Karpas-422 (cell line): ENCODE data around the gene RASAL1. TPM values are rescaled to one million over a fixed set of nuclear protein-coding genes. Genes with fewer than 3 reads are reported as not detected.

Experiments used
- DNase-seq: peaks from one replicate; pipeline ENCODE4 v3.0.0-alpha.2; 2015
- H2AFZ ChIP-seq: fragments of 200-600 bp; sonication (generic); 2 replicates; pipeline ENCODE4 v1.6.1; 2014; ENCODE audit warnings: antibody characterized with exemption, low read length, mixed read lengths
- H3K27ac ChIP-seq: fragments of 200-600 bp; sonication (generic); 2 replicates; pipeline ENCODE4 v1.5.1; 2014; ENCODE audit warnings: mild to moderate bottlenecking, low read length, moderate library complexity
- H3K27me3 ChIP-seq: fragments of 200-600 bp; sonication (generic); 2 replicates; pipeline ENCODE4 v1.6.1; 2014; ENCODE audit warnings: low read length, mixed read lengths
- H3K36me3 ChIP-seq: fragments of 200-600 bp; sonication (generic); 2 replicates; pipeline ENCODE4 v1.6.1; 2014; ENCODE audit warnings: low read length, mixed read lengths; ENCODE audit not compliant: insufficient read depth
- H3K4me1 ChIP-seq: fragments of 200-600 bp; sonication (generic); 2 replicates; pipeline ENCODE4 v1.6.1; 2014; ENCODE audit warnings: mild to moderate bottlenecking, low read length, mixed read lengths
- H3K4me2 ChIP-seq: fragments of 200-600 bp; sonication (generic); 2 replicates; pipeline ENCODE4 v1.6.1; 2014; ENCODE audit warnings: low read length, low read depth, mild to moderate bottlenecking; ENCODE audit not compliant: poor library complexity, severe bottlenecking
- H3K4me3 ChIP-seq: fragments of 200-600 bp; sonication (generic); 2 replicates; pipeline ENCODE4 v1.5.1; 2014; ENCODE audit warnings: mild to moderate bottlenecking, antibody characterized with exemption, low read length, mixed read lengths
- H3K79me2 ChIP-seq: fragments of 200-600 bp; sonication (generic); 2 replicates; pipeline ENCODE4 v1.6.1; 2014; ENCODE audit warnings: mild to moderate bottlenecking, low read length, mixed read lengths
- H3K9ac ChIP-seq: fragments of 200-600 bp; sonication (generic); 2 replicates; pipeline ENCODE4 v1.6.0; 2014; ENCODE audit warnings: low read length
- H3K9me2 ChIP-seq: fragments of 200-600 bp; sonication (generic), shearing (Covaris generic); replicated peaks from 2 replicates; pipeline ENCODE4 v1.6.0; 2014; ENCODE audit warnings: mild to moderate bottlenecking, low read length, moderate library complexity; ENCODE audit not compliant: insufficient read depth
- H3K9me3 ChIP-seq: fragments of 300-700, 200-600 bp; sonication (generic); 2 replicates; pipeline ENCODE4 v1.6.1; 2014; ENCODE audit warnings: low read length, mixed read lengths
- H4K20me1 ChIP-seq: fragments of 200-600 bp; sonication (generic); 2 replicates; pipeline ENCODE4 v1.6.1; 2014; ENCODE audit warnings: mild to moderate bottlenecking, antibody characterized with exemption, low read length, low read depth; ENCODE audit not compliant: insufficient read depth
- total RNA-seq: library from RNA; depleted of rRNA; stranded (reverse); fragments of >200 nt; shearing (Covaris generic); gene quantifications from 2 replicates; pipeline ENCODE4 v1.2.3, GENCODE V29; 2014; ENCODE audit warnings: low replicate concordance

RASAL1 gene
- total RNA-seq, 1 experiment from 2014 or later = 3.4 TPM

DNA sequence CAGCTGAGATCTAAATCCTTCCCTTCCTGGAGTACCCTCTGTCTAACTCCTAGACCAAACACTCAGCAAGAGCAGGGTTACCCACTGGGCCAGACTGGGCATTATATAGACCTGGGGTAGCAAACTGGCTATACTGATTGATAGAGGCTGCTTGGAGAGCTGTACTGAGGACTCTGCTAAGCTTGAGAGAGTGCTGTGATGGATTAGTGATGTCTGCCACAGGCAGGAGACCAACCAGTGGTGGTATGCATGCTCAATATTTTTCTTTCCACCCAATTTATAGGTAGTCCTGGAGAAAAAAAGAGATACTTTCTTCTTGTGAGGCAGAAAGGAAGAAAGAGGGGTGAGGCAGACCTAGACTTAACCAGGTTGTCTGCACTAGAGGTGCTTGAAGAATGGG lies 45.7 kb downstream of the RASAL1 start:
- Histone ChIP-seq H2AFZ (no peak overlapping the region), H3K9me2 (no peaks in the 10 kb centered on the region), H3K9ac (no peak overlapping the region), H3K4me2 (no peak overlapping the region), H3K79me2 (peaks cover 29% of the 10 kb centered on the region), H3K4me1 (peaks cover 69% of the 10 kb centered on the region), H3K4me3 (no peak overlapping the region), H3K27ac (peak overlapping the region; percentile 93; the same call in 1 of the 2 replicates), H3K27me3 (no peaks in the 10 kb centered on the region), H3K36me3 (peaks cover 66% of the 10 kb centered on the region), H4K20me1 (peaks cover 29% of the 10 kb centered on the region), H3K9me3 (no peaks in the 10 kb centered on the region)
- DNase-seq = peak; percentile 43

DNA sequence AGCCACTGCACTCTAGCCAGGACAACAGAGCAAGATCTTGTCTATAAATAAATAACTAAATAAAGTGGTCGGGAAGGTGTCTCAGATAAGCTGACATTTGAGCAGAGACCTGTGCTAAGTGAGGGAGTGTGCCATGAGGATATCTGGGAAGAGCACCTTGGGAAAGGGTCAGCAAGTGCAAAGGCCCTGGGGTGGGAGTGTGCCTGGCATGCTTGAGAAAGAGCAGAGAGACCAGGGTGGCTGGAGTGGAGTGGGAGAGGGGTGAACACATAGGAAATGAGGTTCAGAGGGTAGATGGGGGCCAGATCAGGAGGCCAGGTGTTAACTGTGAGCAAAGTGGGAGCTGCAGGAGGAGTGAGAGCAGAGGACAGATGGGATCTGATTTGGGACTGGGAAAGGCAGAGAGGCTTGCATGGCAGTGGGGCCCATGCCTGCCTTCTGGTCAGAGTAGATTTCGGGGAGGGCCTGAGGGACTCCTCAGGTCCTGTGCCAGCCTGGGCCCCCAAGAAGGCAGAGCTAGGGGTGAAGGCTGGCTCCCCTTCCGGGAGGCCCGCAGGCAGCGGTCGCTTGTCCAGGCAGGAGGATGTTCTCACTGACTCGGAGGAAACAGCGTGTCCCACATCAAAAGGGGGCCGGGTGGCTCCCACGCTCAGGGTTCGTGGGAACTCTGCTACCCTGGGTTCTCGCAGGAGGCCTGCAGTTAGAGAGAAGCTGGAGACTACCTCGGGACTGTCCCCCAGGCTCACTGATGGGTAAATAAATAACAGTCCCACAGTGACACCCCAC lies 46.4 kb downstream of the RASAL1 start:
- DNase-seq = no peak
- H3K36me3 ChIP-seq = peaks cover 67% of the 10 kb centered on the region
- H2AFZ ChIP-seq = no peak overlapping the region
- H4K20me1 ChIP-seq = peaks cover 29% of the 10 kb centered on the region
- no peaks in the 10 kb centered on the region for H3K27me3 ChIP-seq
- H3K9me2 ChIP-seq = no peaks in the 10 kb centered on the region
- no peak overlapping the region for H3K4me2 ChIP-seq
- no peak overlapping the region for H3K4me3 ChIP-seq
- H3K27ac ChIP-seq = peak overlapping the region; percentile 93
- no peak overlapping the region for H3K9ac ChIP-seq
- H3K79me2 ChIP-seq = peaks cover 30% of the 10 kb centered on the region
- peaks cover 71% of the 10 kb centered on the region for H3K4me1 ChIP-seq
- H3K9me3 ChIP-seq = no peaks in the 10 kb centered on the region

GRCh38 chr12:113088037-113088436 lies 47.5 kb downstream of the RASAL1 start:
- H2AFZ ChIP-seq = no peak overlapping the region
- no peak overlapping the region for H3K4me3 ChIP-seq
- no peaks in the 10 kb centered on the region for H3K27me3 ChIP-seq
- H3K9me2 ChIP-seq = no peaks in the 10 kb centered on the region
- peaks cover 76% of the 10 kb centered on the region for H3K36me3 ChIP-seq
- peak overlapping the region; percentile 93 for H3K27ac ChIP-seq
- H3K4me1 ChIP-seq = peaks cover 77% of the 10 kb centered on the region
- H3K9ac ChIP-seq = 0 out of 2 replicates have a peak overlapping the region, but pooled peaks have one; percentile 56
- DNase-seq = peak; percentile 43
- H4K20me1 ChIP-seq = peaks cover 29% of the 10 kb centered on the region
- H3K9me3 ChIP-seq = no peaks in the 10 kb centered on the region
- H3K79me2 ChIP-seq = peaks cover 40% of the 10 kb centered on the region
- no peak overlapping the region for H3K4me2 ChIP-seq

DNA sequence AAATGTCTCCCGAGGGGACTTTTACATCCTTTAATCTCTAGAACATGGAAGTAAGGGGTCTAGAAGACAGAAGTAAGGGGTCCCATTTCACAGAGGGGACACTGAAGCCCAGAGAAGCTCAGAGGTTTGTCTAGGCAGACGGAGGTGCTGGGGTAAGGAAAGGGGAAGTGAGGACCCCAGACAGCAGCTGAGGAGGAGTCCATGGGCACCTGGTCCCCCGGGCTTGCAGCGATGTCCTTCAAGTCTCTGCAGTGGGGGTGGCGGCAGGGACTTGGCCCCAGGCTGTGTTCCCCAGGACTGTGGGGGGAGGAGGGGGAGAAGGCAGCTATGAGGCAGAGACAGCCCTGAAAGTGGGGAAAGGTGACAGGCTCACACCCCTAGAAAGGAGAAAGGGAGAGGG lies 48.4 kb downstream of the RASAL1 start:
- peaks cover 77% of the 10 kb centered on the region for H3K4me1 ChIP-seq
- H3K9me2 ChIP-seq = no peaks in the 10 kb centered on the region
- peak overlapping the region; percentile 56 for H3K9ac ChIP-seq
- peaks cover 25% of the 10 kb centered on the region for H4K20me1 ChIP-seq
- H2AFZ ChIP-seq = no peak overlapping the region
- no peaks in the 10 kb centered on the region for H3K27me3 ChIP-seq
- peak overlapping the region; percentile 21 for H3K4me2 ChIP-seq
- no peak overlapping the region for H3K4me3 ChIP-seq
- peak overlapping the region; percentile 93 for H3K27ac ChIP-seq
- DNase-seq = no peak
- H3K79me2 ChIP-seq = peaks cover 40% of the 10 kb centered on the region
- H3K9me3 ChIP-seq = no peaks in the 10 kb centered on the region
- peaks cover 74% of the 10 kb centered on the region for H3K36me3 ChIP-seq

DNA sequence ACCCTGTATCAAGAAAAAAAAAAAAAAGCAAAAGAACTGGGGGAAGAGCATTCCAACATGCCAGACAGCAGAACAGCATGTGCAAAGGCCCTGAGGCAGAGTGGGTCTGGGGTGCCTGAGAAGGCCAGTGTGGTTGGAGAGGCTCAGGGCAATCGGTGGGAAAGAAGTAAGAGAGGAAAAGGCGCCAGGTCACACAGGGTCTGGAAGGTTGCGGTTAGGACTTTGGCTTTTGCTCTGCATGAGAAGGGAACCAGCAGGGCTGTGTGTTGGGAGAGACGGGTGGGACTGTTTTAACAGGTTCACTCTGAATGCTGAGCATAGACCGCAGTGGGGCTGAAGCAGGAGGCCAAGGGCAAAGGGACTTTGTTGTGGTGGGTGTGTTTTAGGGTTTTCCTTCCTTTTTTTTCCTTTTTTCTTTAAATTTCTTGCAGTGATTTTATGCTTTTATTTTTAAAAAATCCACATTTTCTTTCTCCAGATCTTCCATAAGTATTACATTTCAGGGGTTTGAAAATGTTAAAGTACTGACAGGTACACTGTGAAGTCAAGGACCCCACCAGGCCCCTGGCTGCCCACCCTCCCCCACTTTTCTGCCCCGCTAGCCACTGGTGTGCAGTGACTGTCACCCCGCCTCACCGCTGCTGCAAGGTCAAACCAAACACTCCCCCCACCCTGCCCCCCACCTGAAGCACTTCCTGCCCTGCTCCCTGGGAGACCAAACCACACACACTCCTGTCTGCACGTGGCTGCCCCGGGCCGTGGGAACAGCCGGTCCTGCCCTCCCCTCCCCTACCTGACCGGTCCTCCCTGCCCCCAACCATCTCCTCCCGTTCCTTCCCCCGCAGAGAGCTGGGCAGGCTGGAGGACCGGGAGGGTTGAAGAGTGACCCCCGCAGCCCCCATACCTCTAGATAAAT lies 49.1 kb downstream of the RASAL1 start:
- Histone ChIP-seq H3K79me2 (peaks cover 45% of the 10 kb centered on the region), H3K27me3 (no peaks in the 10 kb centered on the region), H4K20me1 (peaks cover 25% of the 10 kb centered on the region), H3K9ac (peak overlapping the region; percentile 56), H3K4me3 (no peak overlapping the region), H3K4me1 (peaks cover 75% of the 10 kb centered on the region), H2AFZ (no peak overlapping the region), H3K9me2 (no peaks in the 10 kb centered on the region), H3K36me3 (peaks cover 70% of the 10 kb centered on the region), H3K4me2 (peak overlapping the region; percentile 27), H3K9me3 (no peaks in the 10 kb centered on the region), H3K27ac (peak overlapping the region; percentile 93)
- DNase-seq = no peak

DNA sequence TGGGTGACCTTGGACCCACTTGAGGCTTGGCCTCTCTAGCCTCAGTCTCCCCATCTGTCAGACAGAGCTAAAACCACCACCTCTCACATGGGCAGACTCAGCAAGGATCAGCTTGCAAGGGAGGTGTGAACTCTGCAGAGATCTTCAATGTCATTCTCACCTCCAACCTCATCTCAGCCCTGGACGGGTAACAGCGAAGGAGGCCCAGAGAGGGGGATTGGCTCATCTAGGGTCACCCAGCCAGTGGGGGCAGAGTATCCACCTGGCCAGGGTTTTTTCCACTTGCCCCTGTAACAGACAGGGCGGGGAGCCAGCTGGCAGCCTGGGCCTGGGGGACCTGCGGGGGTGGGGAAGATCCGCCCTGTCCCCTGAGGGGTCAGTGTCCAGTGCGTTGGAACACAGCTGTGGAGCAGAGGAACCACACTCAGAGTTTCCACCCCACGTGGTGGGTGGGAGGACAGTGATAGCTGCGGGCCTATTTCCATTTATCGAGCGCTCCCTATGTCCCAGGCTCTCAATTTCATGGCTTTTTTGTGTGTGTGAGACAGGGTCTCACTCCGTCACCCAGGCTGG lies 51.6 kb downstream of the RASAL1 start:
- H3K27ac ChIP-seq = peak overlapping the region; percentile 93
- no peaks in the 10 kb centered on the region for H3K27me3 ChIP-seq
- peak overlapping the region; percentile 16; the same call in 1 of the 2 replicates for H3K9ac ChIP-seq
- no peaks in the 10 kb centered on the region for H3K9me3 ChIP-seq
- no peak overlapping the region for H2AFZ ChIP-seq
- no peak overlapping the region for H3K4me3 ChIP-seq
- H3K4me2 ChIP-seq = no peak overlapping the region
- peaks cover 13% of the 10 kb centered on the region for H4K20me1 ChIP-seq
- peaks cover 62% of the 10 kb centered on the region for H3K79me2 ChIP-seq
- peaks cover 89% of the 10 kb centered on the region for H3K4me1 ChIP-seq
- peaks cover 74% of the 10 kb centered on the region for H3K36me3 ChIP-seq
- DNase-seq = no peak
- H3K9me2 ChIP-seq = no peaks in the 10 kb centered on the region

DNA sequence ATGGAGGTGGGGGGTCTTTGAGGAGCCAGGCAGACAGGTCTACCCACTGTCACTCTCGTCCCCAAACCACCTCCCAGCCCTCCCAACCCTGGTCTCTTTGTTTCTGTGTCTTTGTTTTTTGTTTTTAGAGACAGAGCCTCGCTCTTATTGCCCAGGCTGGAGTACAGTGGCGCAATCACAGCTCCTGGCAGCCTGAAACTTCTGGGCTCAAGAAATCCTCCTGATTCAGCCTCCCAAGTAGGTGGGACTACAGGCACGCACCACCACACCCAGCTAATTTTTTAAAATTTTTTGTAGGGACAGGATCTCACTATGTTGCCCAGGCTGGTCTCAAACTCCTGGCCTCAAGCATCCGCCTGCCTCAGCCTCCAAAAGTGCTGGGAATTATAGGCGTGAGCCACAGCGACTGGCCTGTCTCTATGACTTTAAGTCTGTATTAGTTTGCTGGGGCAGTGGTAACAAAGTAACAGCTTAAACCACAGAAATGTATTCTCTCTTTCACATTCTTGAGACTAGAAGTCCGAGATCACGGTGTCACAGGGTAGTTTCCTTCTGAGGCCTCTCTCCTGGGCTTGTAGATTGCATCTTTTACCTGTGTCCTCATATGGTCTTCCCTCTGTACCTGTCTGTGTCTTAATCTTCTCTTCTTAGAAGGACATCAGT lies 52.9 kb downstream of the RASAL1 start:
- H3K36me3 ChIP-seq = peaks cover 66% of the 10 kb centered on the region
- peak overlapping the region; percentile 93 for H3K27ac ChIP-seq
- no peak overlapping the region for H3K4me3 ChIP-seq
- H3K9me2 ChIP-seq = no peaks in the 10 kb centered on the region
- peaks cover 95% of the 10 kb centered on the region for H3K4me1 ChIP-seq
- H3K4me2 ChIP-seq = no peak overlapping the region
- H2AFZ ChIP-seq = no peak overlapping the region
- peaks cover 3% of the 10 kb centered on the region; the same call in 1 of the 2 replicates for H4K20me1 ChIP-seq
- H3K27me3 ChIP-seq = no peaks in the 10 kb centered on the region
- peaks cover 59% of the 10 kb centered on the region for H3K79me2 ChIP-seq
- H3K9me3 ChIP-seq = no peaks in the 10 kb centered on the region
- no peak overlapping the region for H3K9ac ChIP-seq
- no peak for DNase-seq
